ENCODE measurements around the gene MEI4. TPM values are rescaled to one million over a fixed set of nuclear protein-coding genes. Genes with fewer than 3 reads are reported as not detected.

The MEI4 gene
- total and polyA plus RNA-seq, 4 donors = not detected

DNA sequence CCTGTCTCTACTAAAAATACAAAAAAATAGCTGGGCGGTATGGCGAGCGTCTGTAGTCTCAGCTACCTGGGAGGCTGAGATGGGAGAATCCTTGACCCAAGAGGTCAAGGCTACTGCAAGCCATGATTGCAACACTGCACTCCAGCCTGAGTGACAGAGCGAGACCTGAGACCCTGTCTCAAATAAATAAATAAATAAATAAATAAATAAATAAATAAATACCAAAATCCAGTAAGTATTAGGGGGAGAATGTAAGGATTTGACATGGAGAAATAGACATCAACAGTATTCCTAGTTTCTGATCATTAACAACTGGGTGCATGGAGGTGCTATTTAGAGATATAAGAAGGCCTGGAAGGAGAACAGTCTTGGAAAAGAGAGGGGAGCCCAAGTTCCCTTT, 125.7 kb downstream of the MEI4 start:
- no peaks in the 10 kb centered on the region for H3K36me3 ChIP-seq (ENCODE audit: control insufficient read depth in 4 of 4, insufficient read depth in 4 of 4, low read length in 4 of 4)
- 90 to 94% methylated on average over 4 of the region's 4 CpGs for WGBS, 2 donors
- no peak overlapping the region for H3K9ac ChIP-seq (ENCODE audit: insufficient read depth in 1 of 2, low read length in 2 of 2)
- no peaks in the 10 kb centered on the region for H3K4me1 ChIP-seq (ENCODE audit: control insufficient read depth in 5 of 5, insufficient read depth in 5 of 5, low read length in 5 of 5)
- ATAC-seq (ENCODE audit: insufficient read depth, low FRiP score) (no peak), DNase-seq (no peak)
- H3K27me3 ChIP-seq (ENCODE audit: control insufficient read depth in 3 of 3, insufficient read depth in 3 of 3, low read length in 2 of 3) = no peaks in the 10 kb centered on the region
- H3K27ac ChIP-seq (ENCODE audit: low read depth in 1 of 2, low read length in 1 of 2) = no peak overlapping the region
- TF ChIP-seq, protein P1, sequence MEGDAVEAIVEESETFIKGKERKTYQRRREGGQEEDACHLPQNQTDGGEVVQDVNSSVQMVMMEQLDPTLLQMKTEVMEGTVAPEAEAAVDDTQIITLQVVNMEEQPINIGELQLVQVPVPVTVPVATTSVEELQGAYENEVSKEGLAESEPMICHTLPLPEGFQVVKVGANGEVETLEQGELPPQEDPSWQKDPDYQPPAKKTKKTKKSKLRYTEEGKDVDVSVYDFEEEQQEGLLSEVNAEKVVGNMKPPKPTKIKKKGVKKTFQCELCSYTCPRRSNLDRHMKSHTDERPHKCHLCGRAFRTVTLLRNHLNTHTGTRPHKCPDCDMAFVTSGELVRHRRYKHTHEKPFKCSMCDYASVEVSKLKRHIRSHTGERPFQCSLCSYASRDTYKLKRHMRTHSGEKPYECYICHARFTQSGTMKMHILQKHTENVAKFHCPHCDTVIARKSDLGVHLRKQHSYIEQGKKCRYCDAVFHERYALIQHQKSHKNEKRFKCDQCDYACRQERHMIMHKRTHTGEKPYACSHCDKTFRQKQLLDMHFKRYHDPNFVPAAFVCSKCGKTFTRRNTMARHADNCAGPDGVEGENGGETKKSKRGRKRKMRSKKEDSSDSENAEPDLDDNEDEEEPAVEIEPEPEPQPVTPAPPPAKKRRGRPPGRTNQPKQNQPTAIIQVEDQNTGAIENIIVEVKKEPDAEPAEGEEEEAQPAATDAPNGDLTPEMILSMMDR (IDR thresholded peaks at IDR 0.05; ENCODE audit: control extremely low read depth, extremely low read depth) = no peak
- no peaks in the 10 kb centered on the region for H3K9me3 ChIP-seq (ENCODE audit: control insufficient read depth in 4 of 4, insufficient read depth in 3 of 4, low read length in 3 of 4)
- no peak overlapping the region for H3K4me3 ChIP-seq

- Histone ChIP-seq H3K9me3 (ENCODE audit: control insufficient read depth in 4 of 4, insufficient read depth in 3 of 4, low read length in 3 of 4) (peaks cover 0 to 2% (median 0%) of the 10 kb centered on the region in 4 donors), H3K9ac (ENCODE audit: insufficient read depth in 1 of 2, low read length in 2 of 2) (no peak overlapping the region), H3K27me3 (ENCODE audit: control insufficient read depth in 3 of 3, insufficient read depth in 3 of 3, low read length in 2 of 3) (no peaks in the 10 kb centered on the region), H3K27ac (ENCODE audit: low read depth in 1 of 2, low read length in 1 of 2) (no peak overlapping the region), H3K4me1 (ENCODE audit: control insufficient read depth in 5 of 5, insufficient read depth in 5 of 5, low read length in 5 of 5) (no peaks in the 10 kb centered on the region), H3K36me3 (ENCODE audit: control insufficient read depth in 4 of 4, insufficient read depth in 4 of 4, low read length in 4 of 4) (no peaks in the 10 kb centered on the region), H3K4me3 (no peak overlapping the region)
- no peak for DNase-seq
- no peak for ATAC-seq (ENCODE audit: insufficient read depth, low FRiP score)
- WGBS, 2 donors = 85 to 86% methylated on average over 4 of the region's 4 CpGs
- TF ChIP-seq, protein P1 (IDR thresholded peaks at IDR 0.05; ENCODE audit: control extremely low read depth, extremely low read depth) = no peak
Observed at GRCh38 chr6:77786935-77787629, 134.2 kb downstream of the MEI4 start.

- WGBS, 2 donors = 87 to 89% methylated on average over 6 of the region's 6 CpGs
- Histone ChIP-seq H3K27me3 (ENCODE audit: control insufficient read depth in 3 of 3, insufficient read depth in 3 of 3, low read length in 2 of 3) (no peaks in the 10 kb centered on the region), H3K9me3 (ENCODE audit: control insufficient read depth in 4 of 4, insufficient read depth in 3 of 4, low read length in 3 of 4) (peaks cover 0 to 3% (median 0%) of the 10 kb centered on the region in 4 donors), H3K36me3 (ENCODE audit: control insufficient read depth in 4 of 4, insufficient read depth in 4 of 4, low read length in 4 of 4) (no peaks in the 10 kb centered on the region), H3K9ac (ENCODE audit: insufficient read depth in 1 of 2, low read length in 2 of 2) (no peak overlapping the region), H3K4me1 (ENCODE audit: control insufficient read depth in 5 of 5, insufficient read depth in 5 of 5, low read length in 5 of 5) (no peaks in the 10 kb centered on the region), H3K27ac (ENCODE audit: low read depth in 1 of 2, low read length in 1 of 2) (no peak overlapping the region), H3K4me3 (no peak overlapping the region)
- ATAC-seq (ENCODE audit: insufficient read depth, low FRiP score) (no peak), DNase-seq (no peak)
- TF ChIP-seq, protein P1 (IDR thresholded peaks at IDR 0.05; ENCODE audit: control extremely low read depth, extremely low read depth) = no peak
Observed at GRCh38 chr6:77796824-77797809, 144.3 kb downstream of the MEI4 start.

Measured in lung (tissue), 12 donors.